ENCODE measurements around the gene CHL1.

Gene CHL1

GRCh38 chr3:411226-411625, 214.7 kb downstream of the CHL1 start:
- DNase-seq, result no peak

- DNase-seq, result peak; percentile 2 to 10
These were observed 217.5 kb downstream of the CHL1 start for GRCh38 chr3:414063-414462.

- no peak for DNase-seq
These were observed 221.8 kb downstream of the CHL1 start for GRCh38 chr3:418239-418929.

GRCh38 chr3:420584-420983, 224.0 kb downstream of the CHL1 start:
- DNase-seq, result no peak

GRCh38 chr3:425079-425478, 228.5 kb downstream of the CHL1 start:
- DNase-seq, result no peak

GRCh38 chr3:426072-426471, 229.5 kb downstream of the CHL1 start:
- no peak for DNase-seq

- DNase-seq, result no peak
These were observed 230.6 kb downstream of the CHL1 start for GRCh38 chr3:427128-427527.

- DNase-seq, result no peak
These were observed 233.6 kb downstream of the CHL1 start for GRCh38 chr3:430186-430585.

GRCh38 chr3:435161-435560, 238.6 kb downstream of the CHL1 start:
- no peak for DNase-seq

GRCh38 chr3:436053-436452, 239.5 kb downstream of the CHL1 start:
- DNase-seq, result no peak

- DNase-seq, result no peak
These were observed 244.3 kb downstream of the CHL1 start for GRCh38 chr3:440826-441225.

GRCh38 chr3:445960-446359, 249.4 kb downstream of the CHL1 start:
- DNase-seq, result no peak

GRCh38 chr3:447671-448070, 251.1 kb downstream of the CHL1 start:
- DNase-seq, result no peak

- no peak for DNase-seq
These were observed 253.1 kb downstream of the CHL1 start for GRCh38 chr3:449711-450110.

- no peak for DNase-seq
These were observed 255.7 kb downstream of the CHL1 start for GRCh38 chr3:452221-452620.

GRCh38 chr3:453106-453505, 256.5 kb downstream of the CHL1 start:
- no peak for DNase-seq

GRCh38 chr3:454986-455385, 258.4 kb downstream of the CHL1 start:
- DNase-seq, result no peak

- DNase-seq, result no peak
These were observed 261.6 kb downstream of the CHL1 start for GRCh38 chr3:458124-458523.

- no peak for DNase-seq
These were observed 262.2 kb downstream of the CHL1 start for GRCh38 chr3:458653-459310.
